Measurements from ENCODE around the gene COL5A3.
A peak's percentile ranks its signal among the peaks of the same experiment; 100 is the strongest.

The COL5A3 gene

GRCh38 chr19:9912551-9913236 lies 97.6 kb downstream of the COL5A3 start:
- H3K9me3 ChIP-seq (ENCODE audit: control insufficient read depth in 1 of 2, low read length in 2 of 2): no peaks in the 10 kb centered on the region
- H3K4me3 ChIP-seq (ENCODE audit: low read depth in 1 of 2, low read length in 2 of 2): peak overlapping the region in 1 of 2 donors; percentile 56
- H3K4me1 ChIP-seq (ENCODE audit: control insufficient read depth in 1 of 2, insufficient read depth in 2 of 2, low read length in 2 of 2): peaks cover 0 to 17% of the 10 kb centered on the region in 2 donors
- no peaks in the 10 kb centered on the region for H3K36me3 ChIP-seq (ENCODE audit: control insufficient read depth in 1 of 2, insufficient read depth in 2 of 2, low read length in 2 of 2)
- H3K27ac ChIP-seq (ENCODE audit: low read length): no peak overlapping the region
- H3K27me3 ChIP-seq (ENCODE audit: low read depth, low read length): peaks cover 10% of the 10 kb centered on the region

- Histone ChIP-seq H3K27me3 (ENCODE audit: low read depth, low read length) (peaks cover 10% of the 10 kb centered on the region), H3K4me1 (ENCODE audit: control insufficient read depth in 1 of 2, insufficient read depth in 2 of 2, low read length in 2 of 2) (peaks cover 0 to 17% of the 10 kb centered on the region in 2 donors), H3K36me3 (ENCODE audit: control insufficient read depth in 1 of 2, insufficient read depth in 2 of 2, low read length in 2 of 2) (no peaks in the 10 kb centered on the region), H3K4me3 (ENCODE audit: low read depth in 1 of 2, low read length in 2 of 2) (no peak overlapping the region), H3K27ac (ENCODE audit: low read length) (no peak overlapping the region), H3K9me3 (ENCODE audit: control insufficient read depth in 1 of 2, low read length in 2 of 2) (no peaks in the 10 kb centered on the region)
Observed at GRCh38 chr19:9911524-9912185, 98.6 kb downstream of the COL5A3 start.

DNA sequence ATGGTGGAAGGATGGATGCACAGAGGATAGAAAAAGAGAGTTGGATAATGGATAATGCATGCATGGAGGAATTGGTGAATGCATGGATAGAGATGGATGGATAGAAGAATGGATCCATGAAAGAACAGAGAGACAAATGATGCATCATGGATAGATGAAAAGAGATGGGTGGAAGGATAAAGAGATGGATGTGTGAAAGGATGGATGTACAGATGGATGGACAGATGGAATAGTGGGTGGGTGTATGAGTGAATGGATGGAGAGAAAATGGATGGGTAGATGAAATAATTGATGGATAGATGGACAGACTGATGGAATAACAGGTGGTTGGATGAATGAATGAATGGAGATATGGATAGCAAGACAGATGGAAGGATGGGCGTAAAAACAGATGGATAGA lies 99.7 kb downstream of the COL5A3 start:
- H3K9me3 ChIP-seq (ENCODE audit: control insufficient read depth in 1 of 2, low read length in 2 of 2): no peaks in the 10 kb centered on the region
- H3K4me3 ChIP-seq (ENCODE audit: low read depth in 1 of 2, low read length in 2 of 2): no peak overlapping the region
- no peak overlapping the region for H3K27ac ChIP-seq (ENCODE audit: low read length)
- peaks cover 0 to 17% of the 10 kb centered on the region in 2 donors for H3K4me1 ChIP-seq (ENCODE audit: control insufficient read depth in 1 of 2, insufficient read depth in 2 of 2, low read length in 2 of 2)
- peaks cover 10% of the 10 kb centered on the region for H3K27me3 ChIP-seq (ENCODE audit: low read depth, low read length)
- no peaks in the 10 kb centered on the region for H3K36me3 ChIP-seq (ENCODE audit: control insufficient read depth in 1 of 2, insufficient read depth in 2 of 2, low read length in 2 of 2)

Measured in muscle layer of duodenum (tissue), 2 donors.